IPS DF 6.9 (cell line): ENCODE data around the gene PRICKLE4.

ENCODE experiments used
- DNase-seq: peaks from one replicate; pipeline ENCODE4 v3.0.0-alpha.2; 2013; ENCODE audit warnings: low read depth, low spot score
- H3K27ac ChIP-seq: one replicate; pipeline ENCODE4 v1.5.1; 2013; ENCODE audit warnings: low read length, control low read depth
- H3K27me3 ChIP-seq: 2 replicates; pipeline ENCODE4 v1.6.1; 2013; ENCODE audit warnings: mild to moderate bottlenecking, low read length; ENCODE audit not compliant: control insufficient read depth, insufficient read depth
- H3K36me3 ChIP-seq: 2 replicates; pipeline ENCODE4 v1.6.1; 2013; ENCODE audit warnings: low read length; ENCODE audit not compliant: control insufficient read depth, insufficient read depth
- H3K4me1 ChIP-seq: 2 replicates; pipeline ENCODE4 v1.6.1; 2013; ENCODE audit warnings: low read length; ENCODE audit not compliant: control insufficient read depth, insufficient read depth
- H3K4me3 ChIP-seq: 2 replicates; pipeline ENCODE4 v1.5.1; 2013; ENCODE audit warnings: mild to moderate bottlenecking, low read length
- H3K9me3 ChIP-seq: 2 replicates; pipeline ENCODE4 v1.6.1; 2013; ENCODE audit warnings: low read length, inconsistent platforms; ENCODE audit not compliant: control insufficient read depth, insufficient read depth
- WGBS: extraction: QIAGEN DNeasy Blood & Tissue Kit; methylation state at CpG from one replicate; pipeline ENCODE4 v1.1.7; 2013; ENCODE audit warnings: mixed read lengths, missing lambda C conversion rate; ENCODE audit not compliant: insufficient read length, insufficient coverage; 5-methylcytosine and 5-hydroxymethylcytosine counted together

The PRICKLE4 gene

GRCh38 chr6:41821266-41821665, 40.7 kb downstream of the PRICKLE4 start:
- H3K27ac ChIP-seq = no peak overlapping the region
- WGBS = no CpG with 5 or more reads among the region's 4 CpGs
- no peaks in the 10 kb centered on the region for H3K36me3 ChIP-seq
- H3K4me1 ChIP-seq = no peaks in the 10 kb centered on the region
- no peaks in the 10 kb centered on the region for H3K9me3 ChIP-seq
- DNase-seq = no peak
- no peaks in the 10 kb centered on the region for H3K27me3 ChIP-seq
- H3K4me3 ChIP-seq = no peak overlapping the region

GRCh38 chr6:41822021-41822420, 41.4 kb downstream of the PRICKLE4 start:
- no peaks in the 10 kb centered on the region for H3K36me3 ChIP-seq
- no peak overlapping the region for H3K27ac ChIP-seq
- WGBS = no CpG with 5 or more reads among the region's 1 CpG
- H3K4me3 ChIP-seq = no peak overlapping the region
- no peaks in the 10 kb centered on the region for H3K4me1 ChIP-seq
- no peak for DNase-seq
- no peaks in the 10 kb centered on the region for H3K9me3 ChIP-seq
- no peaks in the 10 kb centered on the region for H3K27me3 ChIP-seq

DNA sequence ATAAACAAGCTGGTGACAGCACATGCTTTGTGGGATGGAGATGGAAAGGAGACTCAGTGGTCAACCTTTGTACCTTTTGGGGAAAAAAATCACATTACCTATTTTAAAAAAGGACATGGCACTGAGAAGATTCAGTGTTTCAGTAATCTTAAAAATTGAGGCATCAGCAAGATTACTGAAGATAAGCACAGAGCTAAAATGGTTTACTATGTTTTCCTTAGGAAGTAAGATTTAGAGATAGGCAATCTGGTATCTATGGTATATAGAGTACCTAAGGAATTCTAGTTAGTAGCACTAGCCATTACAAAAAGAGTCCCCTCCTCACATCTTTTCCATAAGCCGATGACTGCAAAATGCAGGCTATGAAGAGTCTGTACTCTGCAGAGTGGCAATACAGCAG, 42.6 kb downstream of the PRICKLE4 start:
- no peak overlapping the region for H3K27ac ChIP-seq
- no peaks in the 10 kb centered on the region for H3K9me3 ChIP-seq
- DNase-seq = no peak
- H3K4me1 ChIP-seq = no peaks in the 10 kb centered on the region
- H3K36me3 ChIP-seq = no peaks in the 10 kb centered on the region
- no peak overlapping the region for H3K4me3 ChIP-seq
- WGBS = no CpG with 5 or more reads among the region's 1 CpG
- H3K27me3 ChIP-seq = no peaks in the 10 kb centered on the region

GRCh38 chr6:41824571-41825569, 44.3 kb downstream of the PRICKLE4 start:
- Histone ChIP-seq H3K36me3 (no peaks in the 10 kb centered on the region), H3K9me3 (no peaks in the 10 kb centered on the region), H3K4me3 (no peak overlapping the region), H3K27me3 (no peaks in the 10 kb centered on the region), H3K4me1 (no peaks in the 10 kb centered on the region), H3K27ac (no peak overlapping the region)
- DNase-seq = no peak
- WGBS = no CpG with 5 or more reads among the region's 13 CpGs

GRCh38 chr6:41826343-41827022, 45.9 kb downstream of the PRICKLE4 start:
- no CpG with 5 or more reads among the region's 2 CpGs for WGBS

GRCh38 chr6:41832263-41832662, 51.7 kb downstream of the PRICKLE4 start:
- Histone ChIP-seq H3K4me3 (no peak overlapping the region), H3K27ac (no peak overlapping the region), H3K4me1 (no peaks in the 10 kb centered on the region), H3K9me3 (no peaks in the 10 kb centered on the region), H3K27me3 (no peaks in the 10 kb centered on the region), H3K36me3 (no peaks in the 10 kb centered on the region)
- no CpG with 5 or more reads among the region's 3 CpGs for WGBS
- DNase-seq = no peak

More at GRCh38 chr6:41826343-41827022, 45.9 kb downstream of the PRICKLE4 start:
- H3K9me3 ChIP-seq = no peaks in the 10 kb centered on the region
- no peaks in the 10 kb centered on the region for H3K4me1 ChIP-seq
- H3K36me3 ChIP-seq = no peaks in the 10 kb centered on the region
- no peak for DNase-seq
- H3K27me3 ChIP-seq = no peaks in the 10 kb centered on the region
- no peak overlapping the region for H3K4me3 ChIP-seq
- H3K27ac ChIP-seq = no peak overlapping the region

DNA sequence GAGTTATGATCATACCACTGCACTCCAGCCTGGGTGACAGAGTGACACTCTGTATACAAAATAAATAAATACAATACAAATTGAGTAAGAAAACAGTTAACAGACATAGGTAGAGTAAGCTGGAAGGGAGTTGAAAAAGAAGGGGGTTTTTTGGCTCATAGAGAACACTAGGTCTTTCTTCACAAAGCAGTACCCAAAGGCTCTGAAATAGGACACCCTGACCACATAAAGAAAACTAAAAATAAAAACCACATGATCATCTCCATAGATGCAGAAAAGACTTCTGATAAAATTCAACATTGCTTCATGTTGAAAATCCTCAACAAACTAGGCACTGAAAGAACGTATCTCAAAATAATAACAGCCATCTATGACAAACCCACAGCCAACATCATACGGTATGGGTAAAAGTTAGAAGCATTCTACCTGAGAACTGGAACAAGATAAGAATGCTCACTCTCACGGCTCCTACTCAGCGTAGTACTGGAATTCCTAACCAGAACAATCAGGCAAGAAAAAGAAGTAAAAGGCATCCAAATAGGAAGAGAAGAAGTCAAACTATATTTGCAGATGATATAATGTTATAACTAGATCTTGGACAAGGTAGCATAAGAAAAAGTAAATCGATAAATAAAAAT, 55.6 kb downstream of the PRICKLE4 start:
- Histone ChIP-seq H3K4me3 (no peak overlapping the region), H3K27me3 (no peaks in the 10 kb centered on the region), H3K9me3 (no peaks in the 10 kb centered on the region), H3K36me3 (no peaks in the 10 kb centered on the region), H3K4me1 (no peaks in the 10 kb centered on the region), H3K27ac (no peak overlapping the region)
- WGBS = no CpG with 5 or more reads among the region's 5 CpGs
- no peak for DNase-seq

DNA sequence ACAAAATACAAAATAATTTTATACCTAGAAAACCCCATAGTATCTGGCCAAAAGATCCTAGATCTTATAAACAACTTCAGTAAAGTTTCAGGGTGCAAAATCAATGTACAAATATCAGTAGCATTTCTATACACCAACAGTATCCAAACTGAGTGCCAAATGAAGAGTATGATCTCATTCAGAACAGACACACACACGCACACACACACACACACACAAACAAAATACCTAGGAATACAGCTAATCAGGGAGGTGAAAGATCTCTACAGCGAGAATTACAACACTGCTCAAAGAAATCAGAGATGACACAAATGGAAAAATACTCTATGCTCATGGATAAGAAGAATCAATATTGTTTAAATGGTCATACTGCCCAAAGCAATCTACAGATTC, 56.1 kb downstream of the PRICKLE4 start:
- no CpG with 5 or more reads among the region's 2 CpGs for WGBS
- no peaks in the 10 kb centered on the region for H3K27me3 ChIP-seq
- H3K4me3 ChIP-seq = no peak overlapping the region
- no peak overlapping the region for H3K27ac ChIP-seq
- no peaks in the 10 kb centered on the region for H3K4me1 ChIP-seq
- H3K36me3 ChIP-seq = no peaks in the 10 kb centered on the region
- DNase-seq = no peak
- H3K9me3 ChIP-seq = no peaks in the 10 kb centered on the region
